ENCODE measurements around the gene DNAJB1.

- no peak for TF ChIP-seq EZH2 (IDR thresholded peaks at IDR 0.05; ENCODE audit: insufficient read depth, poor library complexity, severe bottlenecking)
- TF ChIP-seq EZH2phosphoT487 (IDR thresholded peaks at IDR 0.05; ENCODE audit: insufficient read depth, low read depth), result no peak
Observed at GRCh38 chr19:14479975-14480699, 38.1 kb downstream of the DNAJB1 start.

Data from GM23248 (cell line).